Kidney epithelial cell (primary cell): Measurements from ENCODE around the gene ENTPD8. TPM values are rescaled to one million over a fixed set of nuclear protein-coding genes. Genes with fewer than 3 reads are reported as not detected.

ENCODE experiments used
- DNase-seq: peaks from one replicate; pipeline ENCODE4 v3.0.0-alpha.2; 2010; ENCODE audit warnings: low read depth
- H3K27me3 ChIP-seq: 2 replicates; pipeline ENCODE4 v1.6.0; 2011; ENCODE audit warnings: low read length; ENCODE audit not compliant: control insufficient read depth, insufficient read depth
- H3K36me3 ChIP-seq: 2 replicates; pipeline ENCODE4 v1.5.1; 2011; ENCODE audit warnings: low read length; ENCODE audit not compliant: control insufficient read depth, insufficient read depth
- H3K4me3 ChIP-seq: 2 replicates; pipeline ENCODE4 v1.5.1; 2011; ENCODE audit warnings: low read depth, mild to moderate bottlenecking, control low read depth, low read length
- CTCF ChIP-seq: IDR thresholded peaks from 2 replicates; pipeline ENCODE4 v1.5.1; 2011; ENCODE audit warnings: mild to moderate bottlenecking, moderate library complexity, low read length, control low read depth, inconsistent platforms; ENCODE audit not compliant: insufficient read depth, poor library complexity, severe bottlenecking
- total RNA-seq: library from RNA; depleted of rRNA; stranded (reverse); fragments of >200 nt; gene quantifications from 2 replicates; pipeline ENCODE4 v1.2.3, GENCODE V29; 2015

ENTPD8 gene
- total RNA-seq, 1 donor from 2014 or later, result not detected

- Histone ChIP-seq H3K36me3 (no peaks in the 10 kb centered on the region), H3K4me3 (no peak overlapping the region), H3K27me3 (peaks cover 9% of the 10 kb centered on the region)
- TF ChIP-seq CTCF, result no peak
- DNase-seq, result no peak
Measured at GRCh38 chr9:137447722-137448601, 6.8 kb upstream of the ENTPD8 start.

- Histone ChIP-seq H3K27me3 (peaks cover 10% of the 10 kb centered on the region), H3K36me3 (no peaks in the 10 kb centered on the region), H3K4me3 (no peak overlapping the region)
- TF ChIP-seq CTCF, result no peak
- no peak for DNase-seq
Measured at GRCh38 chr9:137446851-137447471, 5.8 kb upstream of the ENTPD8 start.

GRCh38 chr9:137445930-137446431 is 4.8 kb upstream of the ENTPD8 start:
- Histone ChIP-seq H3K36me3 (no peaks in the 10 kb centered on the region), H3K4me3 (no peak overlapping the region), H3K27me3 (peaks cover 16% of the 10 kb centered on the region)
- DNase-seq, result no peak
- no peak for TF ChIP-seq CTCF

- peak; percentile 26 for DNase-seq
- peak; percentile 91 for TF ChIP-seq CTCF
- no peak overlapping the region for H3K4me3 ChIP-seq
- H3K27me3 ChIP-seq, result peaks cover 16% of the 10 kb centered on the region
- H3K36me3 ChIP-seq, result no peaks in the 10 kb centered on the region
Measured at GRCh38 chr9:137445275-137445807, 4.2 kb upstream of the ENTPD8 start.

GRCh38 chr9:137444106-137444790 is 3.1 kb upstream of the ENTPD8 start:
- no peak overlapping the region for H3K4me3 ChIP-seq
- no peak for TF ChIP-seq CTCF
- H3K36me3 ChIP-seq, result no peaks in the 10 kb centered on the region
- peaks cover 18% of the 10 kb centered on the region for H3K27me3 ChIP-seq
- no peak for DNase-seq
